ENCODE data around the gene SRSF8.
"Not testable (repeated sequence)": the region's sequence is repeated elsewhere in the genome, so short reads cannot be mapped to it uniquely, and the experiment has no call there.

The SRSF8 gene

DNA sequence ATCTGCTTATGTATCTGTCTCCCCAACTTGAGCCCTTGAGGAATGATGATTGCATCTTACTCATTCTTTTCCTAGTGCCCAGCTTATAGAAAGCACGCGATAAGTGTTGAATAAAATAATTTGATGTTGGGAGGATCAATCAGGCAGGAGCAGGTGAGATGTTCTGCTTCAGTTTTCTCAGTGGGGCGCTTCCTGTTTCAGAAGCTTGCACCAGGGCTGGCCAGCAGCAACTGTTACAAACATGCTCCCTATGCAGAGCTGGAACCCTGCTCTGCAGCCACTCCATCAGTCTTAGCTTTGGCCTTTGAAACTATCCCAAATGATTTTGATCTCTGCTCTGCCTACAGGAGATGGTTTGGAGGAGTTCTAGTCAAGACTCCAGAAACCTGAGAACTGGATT lies 26.8 kb downstream of the SRSF8 start:
- DNase-seq (ENCODE audit: extremely low read depth in 1 of 2, low read depth in 1 of 2), result no peak

DNA sequence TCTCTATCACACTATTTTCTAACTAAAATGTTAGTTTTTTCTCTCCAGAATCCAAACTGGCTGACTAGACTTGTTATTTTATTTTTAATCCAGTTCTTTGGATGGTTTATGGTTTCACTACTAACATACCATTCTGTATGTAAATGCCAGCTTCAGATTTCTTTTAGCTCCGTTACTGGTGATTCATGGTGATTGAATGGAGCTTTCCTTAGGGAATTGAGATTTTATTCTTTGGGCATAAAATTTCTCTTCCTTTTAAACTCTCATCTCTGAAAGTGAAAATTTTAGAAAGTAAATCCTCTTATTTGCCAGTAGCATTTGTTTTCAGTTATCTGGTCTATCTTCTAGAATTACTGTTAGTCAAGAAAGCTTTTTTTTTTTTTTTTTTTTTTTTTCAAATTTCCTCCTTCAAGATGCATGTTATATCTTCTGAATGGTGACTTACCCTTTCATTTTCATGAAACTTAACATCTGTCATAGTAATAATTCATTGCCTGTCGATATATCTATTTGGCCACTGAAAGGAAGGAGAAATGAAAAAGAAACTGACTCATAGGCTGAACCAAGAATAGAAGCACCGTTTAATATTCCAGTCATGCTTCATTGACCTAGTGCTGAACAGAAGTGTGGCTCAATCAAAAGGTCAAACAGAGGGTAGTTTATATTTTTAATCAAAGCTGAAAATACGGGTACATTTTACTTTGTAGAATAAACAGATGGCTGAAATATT lies 29.3 kb downstream of the SRSF8 start:
- DNase-seq (ENCODE audit: extremely low read depth in 1 of 2, low read depth in 1 of 2), result no peak

DNA sequence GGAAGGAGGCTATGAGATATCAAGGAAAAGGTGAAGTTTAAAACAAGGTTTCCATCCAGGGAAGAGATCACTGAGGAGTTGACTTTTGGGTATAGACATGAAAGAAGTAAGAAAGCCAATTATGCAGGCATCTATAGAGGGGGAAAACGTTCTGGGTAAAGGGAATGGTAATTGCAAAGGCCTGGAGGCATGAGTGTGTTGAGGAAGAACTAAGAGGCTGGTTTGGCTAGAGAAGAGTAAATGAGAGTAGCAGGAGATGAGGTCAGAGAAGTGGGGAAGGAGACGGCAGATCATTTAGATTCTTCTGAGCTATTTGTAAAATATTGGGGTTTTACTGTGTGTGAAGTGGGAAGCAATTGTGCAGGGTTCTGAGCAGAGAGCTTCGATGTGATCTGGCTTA lies 30.5 kb downstream of the SRSF8 start:
- DNase-seq (ENCODE audit: extremely low read depth in 1 of 2, low read depth in 1 of 2), result no peak

DNA sequence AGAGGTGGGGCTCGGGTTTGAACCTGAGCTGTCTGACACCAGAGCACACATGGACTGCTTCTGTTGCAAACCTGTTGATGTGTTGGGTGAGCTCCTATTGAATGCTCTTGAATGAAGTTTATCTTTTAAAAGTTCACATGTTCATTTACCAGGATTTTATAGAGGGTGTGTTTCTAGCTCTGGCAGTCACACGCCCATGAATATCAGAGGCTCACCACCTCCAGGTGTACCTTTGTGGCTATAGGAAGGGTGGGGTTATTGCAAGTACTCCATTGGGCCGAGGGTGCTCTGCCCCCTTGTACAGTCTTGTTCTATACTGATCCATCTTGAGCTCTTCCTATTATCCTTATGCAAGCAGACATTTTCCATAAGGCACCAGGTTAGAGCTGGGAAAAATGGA lies 32.1 kb downstream of the SRSF8 start:
- DNase-seq (ENCODE audit: extremely low read depth in 1 of 2, low read depth in 1 of 2), result no peak

DNA sequence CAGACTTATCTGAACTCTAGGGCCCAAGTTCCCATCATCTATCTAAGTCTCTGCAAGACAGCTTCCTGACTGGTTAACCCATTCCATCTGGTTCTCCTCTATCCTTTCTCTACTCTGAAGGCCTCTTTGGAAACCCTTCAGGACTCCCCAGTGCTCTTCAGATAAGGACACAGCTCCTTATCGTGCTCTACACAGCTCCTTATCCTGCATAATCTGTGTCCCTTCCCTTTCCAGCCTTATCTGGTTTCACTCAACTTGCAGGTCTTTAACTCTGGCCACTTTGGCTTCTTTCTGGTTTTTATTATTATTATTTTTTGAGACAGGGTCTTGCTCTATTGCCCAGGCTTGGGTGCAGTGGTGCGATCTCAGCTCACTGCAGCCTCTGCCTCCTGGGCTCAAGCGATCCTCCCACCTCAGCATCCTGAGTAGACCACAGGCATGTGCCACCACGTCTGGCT lies 33.5 kb downstream of the SRSF8 start:
- DNase-seq (ENCODE audit: extremely low read depth in 1 of 2, low read depth in 1 of 2), result no peak

DNA sequence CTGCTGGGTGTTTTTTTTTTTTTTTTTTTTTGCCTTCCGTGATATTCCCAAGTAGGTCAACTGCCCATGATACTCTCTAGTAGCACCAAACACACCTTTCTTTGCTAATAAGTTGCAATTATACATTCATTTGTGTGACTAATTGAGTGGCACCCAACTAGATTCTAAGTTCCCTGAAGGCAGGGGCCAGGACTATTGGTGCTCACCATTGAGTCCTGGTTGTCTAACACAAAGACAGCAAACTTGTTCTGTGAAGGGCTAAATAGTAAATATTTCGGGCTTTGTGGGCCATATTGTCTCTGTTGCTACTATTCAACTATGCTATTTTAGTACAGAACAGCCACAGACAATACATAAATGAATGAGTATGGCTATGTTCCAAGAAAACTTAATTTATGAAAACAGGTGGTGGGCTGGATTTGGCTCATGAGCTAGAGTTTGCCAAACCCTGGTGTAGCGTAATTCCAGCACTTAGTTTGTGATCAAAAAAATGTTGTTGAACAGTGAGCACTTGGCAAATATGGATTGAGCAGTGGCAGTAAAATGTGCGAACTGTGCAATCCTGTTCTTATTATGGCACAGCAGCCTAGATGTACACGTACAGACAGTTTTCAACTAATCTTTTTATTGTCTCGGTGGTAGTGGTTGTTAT lies 34.3 kb downstream of the SRSF8 start:
- DNase-seq (ENCODE audit: extremely low read depth in 1 of 2, low read depth in 1 of 2), result no peak

DNA sequence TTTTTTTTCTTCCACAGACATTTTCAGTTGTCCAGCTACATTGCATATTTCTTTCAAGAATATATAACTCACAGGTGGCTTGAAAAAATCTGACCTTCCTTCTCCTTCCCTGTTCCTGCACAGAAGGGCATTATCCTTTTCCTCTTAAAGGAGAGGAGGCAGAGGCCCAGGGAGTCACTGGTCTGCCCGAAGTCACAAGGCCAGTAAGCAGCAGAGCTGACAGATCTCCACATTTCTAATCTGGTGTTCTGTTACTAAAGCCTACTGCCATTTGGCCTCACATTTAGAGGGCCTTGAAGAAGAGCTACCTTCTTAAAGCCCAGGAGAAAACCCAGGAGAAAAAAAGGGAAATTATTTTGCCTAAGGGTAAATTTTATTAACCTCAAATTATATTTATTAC lies 35.2 kb downstream of the SRSF8 start:
- DNase-seq (ENCODE audit: extremely low read depth in 1 of 2, low read depth in 1 of 2), result no peak

DNA sequence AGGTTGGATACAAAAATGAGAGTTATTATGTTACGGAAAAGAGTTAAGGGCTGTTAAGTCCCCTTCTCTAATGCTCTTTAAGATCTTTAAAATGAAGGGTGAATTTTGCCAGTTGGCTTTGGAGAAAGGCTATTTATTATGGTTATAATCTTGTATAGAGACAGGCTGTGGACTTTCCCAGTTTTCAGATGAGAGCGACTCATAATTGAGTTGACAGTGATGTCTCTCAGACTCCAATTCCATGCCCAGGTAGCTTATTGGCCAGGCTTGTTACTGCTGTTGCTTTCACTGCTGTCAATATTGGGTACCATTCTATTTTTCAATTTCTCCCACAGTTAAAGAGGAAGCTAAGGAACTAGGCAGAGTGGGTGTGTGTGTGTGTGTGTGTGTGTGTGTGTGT lies 36.0 kb downstream of the SRSF8 start:
- DNase-seq (ENCODE audit: extremely low read depth in 1 of 2, low read depth in 1 of 2), result no peak

DNA sequence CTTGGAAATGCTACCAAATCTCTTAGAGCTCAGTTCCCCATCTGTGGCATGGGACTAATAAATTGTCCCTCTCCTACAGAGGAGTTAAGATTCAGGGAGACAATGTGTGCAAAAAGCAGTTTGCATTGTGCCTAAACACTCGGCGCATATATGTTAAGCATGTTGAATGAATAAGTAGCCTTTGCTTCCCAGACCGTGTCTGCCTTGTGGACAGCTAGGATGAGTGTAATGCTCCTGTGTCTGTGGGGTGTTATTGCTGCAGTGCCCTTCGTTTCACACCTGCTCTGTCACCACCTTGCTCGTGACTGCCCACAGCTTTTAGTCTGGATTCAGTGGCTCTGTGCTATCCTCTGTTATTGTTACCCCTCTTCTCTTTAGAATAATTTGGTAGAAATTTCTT lies 37.0 kb downstream of the SRSF8 start:
- no peak for DNase-seq (ENCODE audit: extremely low read depth in 1 of 2, low read depth in 1 of 2)

DNA sequence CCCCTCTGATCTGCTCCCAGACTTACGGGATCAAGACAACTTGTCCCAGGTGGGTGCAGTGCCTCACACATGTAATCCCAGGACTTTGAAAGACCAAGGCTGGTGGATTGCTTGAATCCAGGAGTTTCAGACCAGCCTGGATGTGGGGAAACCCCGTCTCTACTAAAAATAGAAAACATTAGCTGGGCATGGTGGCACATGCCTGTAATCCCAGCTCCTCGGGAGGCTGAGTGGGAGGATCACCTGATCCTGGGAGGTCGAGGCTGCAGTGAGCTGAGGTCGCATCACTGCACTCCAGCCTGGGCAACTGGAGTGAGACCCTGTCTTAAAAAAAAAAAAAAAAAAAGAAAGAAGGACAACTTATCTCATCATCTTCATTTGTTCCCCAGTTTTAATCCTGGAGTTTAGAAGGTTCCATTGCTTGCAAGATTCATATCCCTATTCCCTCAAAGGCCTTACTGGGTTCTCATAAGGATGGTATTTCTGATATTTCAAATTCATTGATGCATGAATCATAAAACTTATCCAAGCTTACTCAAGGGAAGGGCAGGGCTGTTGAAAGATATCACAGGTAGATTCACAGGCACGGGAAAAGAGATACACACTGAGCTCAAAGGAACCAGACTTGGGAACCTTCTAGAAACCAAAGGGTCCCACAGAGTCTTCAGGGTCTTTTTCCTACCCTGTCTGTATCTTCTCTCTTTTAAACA lies 37.6 kb downstream of the SRSF8 start:
- DNase-seq (ENCODE audit: extremely low read depth in 1 of 2, low read depth in 1 of 2), result no peak

DNA sequence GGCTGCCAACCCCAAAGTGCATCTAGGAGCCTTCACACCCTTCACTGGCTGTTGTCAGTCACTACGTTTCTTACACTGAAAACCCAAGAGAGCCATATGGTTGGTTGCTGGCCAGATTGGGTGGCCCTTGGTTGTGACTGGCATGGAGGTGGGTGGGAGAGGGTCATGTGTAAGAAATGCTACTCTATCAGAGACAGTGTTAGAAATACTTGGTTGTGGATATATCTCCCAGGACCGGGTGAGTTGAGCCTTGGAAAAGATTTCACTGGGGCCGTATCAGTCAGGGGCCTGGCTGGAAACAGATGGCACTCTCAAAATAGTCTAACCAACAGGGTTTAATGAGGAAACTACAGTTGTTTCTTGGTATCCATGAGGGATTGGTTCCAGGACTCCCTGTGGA lies 38.1 kb downstream of the SRSF8 start:
- no peak for DNase-seq (ENCODE audit: extremely low read depth in 1 of 2, low read depth in 1 of 2)

DNA sequence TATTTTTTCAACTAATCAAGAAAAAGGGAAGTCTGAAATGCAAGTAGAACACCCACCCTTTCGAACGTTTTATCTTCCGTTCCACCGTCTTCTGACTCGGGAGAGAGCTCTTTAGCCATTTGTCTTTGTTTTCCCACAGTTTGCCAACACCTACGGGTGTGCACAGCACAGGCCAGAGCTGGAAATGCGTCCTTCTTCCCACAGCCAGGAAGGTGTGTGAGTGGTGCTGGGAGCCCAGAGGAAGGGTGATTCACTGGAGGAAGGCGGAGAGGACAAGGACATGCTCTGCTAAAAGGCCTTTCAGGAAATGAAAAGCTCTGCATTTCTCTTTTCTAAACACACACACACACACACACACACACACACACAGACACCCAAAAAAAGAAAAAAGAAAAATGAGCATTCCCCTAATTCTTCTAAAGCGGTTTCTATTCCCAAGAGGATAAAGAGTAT lies 41.5 kb downstream of the SRSF8 start:
- DNase-seq (ENCODE audit: extremely low read depth in 1 of 2, low read depth in 1 of 2), result no peak

DNA sequence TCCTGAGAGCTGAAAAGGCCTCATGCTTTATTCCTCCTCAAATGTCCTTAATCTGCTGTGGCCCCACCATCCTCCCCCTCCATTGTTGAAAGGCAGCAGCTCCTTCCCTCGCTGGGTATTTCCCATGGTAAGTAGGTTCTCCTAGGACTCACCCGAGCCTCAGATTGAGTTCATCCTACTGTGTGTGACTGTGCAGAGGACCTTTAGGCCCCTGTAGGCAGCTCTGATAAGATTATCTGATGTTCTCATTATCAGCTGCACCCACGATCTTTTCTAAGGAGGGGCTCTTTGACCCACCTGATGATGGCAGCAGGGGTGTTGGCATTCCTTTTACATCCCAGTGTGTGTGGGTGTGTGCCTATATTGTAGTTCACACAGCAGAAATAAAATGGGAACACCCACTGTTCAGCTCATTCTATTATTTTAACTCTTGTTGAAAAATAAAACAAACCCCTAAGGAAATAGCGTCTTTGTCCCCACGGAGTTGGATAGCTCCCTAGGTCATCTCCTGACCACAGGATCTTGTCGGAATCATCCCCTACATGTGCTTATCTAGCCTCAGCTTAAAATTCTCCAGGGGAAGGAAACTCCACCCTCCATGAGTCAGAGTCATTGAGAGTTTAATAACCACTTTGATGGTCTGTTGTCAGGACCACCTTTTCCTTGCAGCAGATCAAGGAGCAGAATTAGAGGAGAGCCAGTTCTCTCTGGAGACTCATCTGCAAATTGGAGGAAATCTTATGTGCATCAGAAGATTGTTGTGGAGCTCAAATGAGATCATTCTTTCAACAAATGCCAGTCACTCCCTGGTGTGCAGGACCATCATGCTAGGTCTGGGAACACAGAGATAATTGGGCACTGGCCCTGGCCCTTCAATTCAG lies 42.2 kb downstream of the SRSF8 start:
- DNase-seq (ENCODE audit: extremely low read depth in 1 of 2, low read depth in 1 of 2), result no peak

DNA sequence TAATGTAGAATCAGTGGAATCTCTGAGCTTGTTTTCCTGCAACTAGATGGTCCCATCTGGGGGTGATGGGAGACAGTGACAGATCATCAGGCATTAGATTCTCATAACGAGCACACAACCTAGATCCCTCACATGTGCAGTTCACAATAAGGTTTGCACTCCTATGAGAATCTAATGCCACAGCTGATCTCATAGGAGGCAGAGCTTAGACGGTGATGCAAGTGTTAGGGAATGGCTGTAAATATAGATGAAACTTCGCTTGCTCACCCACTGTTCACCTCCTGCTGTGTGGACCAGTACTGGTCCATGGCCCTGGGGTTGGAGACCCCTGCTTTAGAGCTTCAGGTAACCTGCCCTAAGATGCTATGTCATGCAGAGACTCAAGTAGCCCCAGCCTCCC lies 44.8 kb downstream of the SRSF8 start:
- DNase-seq (ENCODE audit: extremely low read depth in 1 of 2, low read depth in 1 of 2), result not testable (repeated sequence)

DNA sequence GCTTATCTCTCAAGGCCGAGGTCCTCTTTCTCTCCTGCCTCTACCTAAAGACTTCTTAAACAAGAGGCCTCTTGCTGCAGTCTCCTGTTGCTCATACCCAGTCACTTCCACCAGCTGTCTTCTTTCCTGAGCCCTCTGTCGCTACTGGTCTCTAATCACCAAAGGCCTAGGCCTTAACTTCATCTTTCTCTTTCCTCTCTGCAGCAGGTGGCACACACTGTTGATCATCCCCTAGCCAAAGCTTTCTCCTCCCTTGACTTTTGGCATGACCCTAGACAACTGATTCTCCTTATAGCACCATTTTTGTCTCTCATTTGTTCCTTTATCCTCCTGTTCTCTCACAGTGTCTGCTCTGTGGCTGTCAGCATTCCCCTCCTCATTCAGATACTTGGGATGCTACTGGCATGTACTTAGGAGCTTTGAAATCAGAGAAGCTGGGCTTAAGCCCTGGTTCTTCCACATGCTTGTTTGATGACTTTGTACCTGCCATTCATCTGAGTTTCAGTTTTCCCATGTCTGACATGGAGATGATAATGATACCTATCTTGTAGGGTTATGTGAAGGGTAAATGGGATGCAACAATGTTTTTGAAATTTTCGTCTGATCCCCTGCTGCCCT lies 45.3 kb downstream of the SRSF8 start:
- no peak for DNase-seq (ENCODE audit: extremely low read depth in 1 of 2, low read depth in 1 of 2)

DNA sequence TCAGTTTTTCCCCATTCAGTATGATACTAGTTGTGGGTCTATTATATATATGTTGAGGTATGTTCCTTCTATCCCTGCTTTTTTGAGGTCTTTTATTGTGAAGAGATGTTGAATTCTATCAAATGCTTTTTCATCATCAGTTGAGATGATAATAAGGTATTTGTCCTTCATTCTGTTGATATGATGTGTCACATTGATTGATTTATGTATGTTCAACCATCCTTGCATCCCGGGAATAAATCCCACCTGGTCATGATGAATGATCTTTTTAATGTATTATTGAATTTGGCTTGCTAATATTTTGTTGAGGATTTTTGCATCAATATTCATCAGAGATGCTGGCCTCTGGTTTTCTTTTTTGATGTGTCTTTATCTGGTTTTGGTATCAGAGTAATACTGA lies 48.9 kb downstream of the SRSF8 start:
- DNase-seq (ENCODE audit: extremely low read depth in 1 of 2, low read depth in 1 of 2), result no peak

DNA sequence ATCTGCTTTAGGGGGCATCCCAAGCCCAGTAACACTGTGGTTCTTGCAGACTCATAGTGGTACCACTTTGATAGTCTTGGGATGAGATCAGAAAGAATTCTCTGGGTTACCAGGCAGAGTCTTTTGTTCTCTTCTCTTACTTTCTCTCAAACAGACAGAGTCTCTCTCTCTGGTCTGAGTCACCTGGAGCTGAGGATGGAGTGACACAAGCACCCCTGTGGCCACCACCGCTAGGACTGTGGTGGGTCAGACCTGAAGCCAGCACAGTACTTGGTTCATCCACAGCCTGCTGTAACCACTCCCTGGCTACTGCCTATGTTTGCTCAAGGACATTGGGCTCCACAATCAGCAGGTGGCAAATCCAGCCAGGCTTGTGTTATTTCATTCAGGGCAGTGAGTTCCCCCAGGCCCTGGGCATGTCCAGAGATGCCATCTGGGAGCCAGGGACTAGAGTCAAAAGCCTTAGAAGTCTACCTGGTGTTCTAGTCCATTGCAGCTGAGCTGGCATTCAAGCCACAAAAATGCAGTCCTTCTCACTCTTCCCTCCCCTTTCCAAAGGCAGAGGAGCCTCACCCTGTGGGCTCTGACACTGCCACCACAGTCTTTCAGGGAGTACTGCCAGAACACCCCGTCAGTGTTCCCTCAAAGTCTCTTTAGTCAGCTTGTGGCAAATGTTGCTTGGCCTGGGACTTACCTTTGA lies 52.8 kb downstream of the SRSF8 start:
- DNase-seq (ENCODE audit: extremely low read depth in 1 of 2, low read depth in 1 of 2), result no peak

Measured in stimulated activated CD8-positive, alpha-beta memory T cell treated with anti-CD3 and anti-CD28 coated beads, Interleukin-7, amount 100 ng/mL, for 48 hours (primary cell).